HG03108 (cell line): ENCODE data around the gene RSPH9.

Experiments
- ATAC-seq: cut with Tn5 transposase; IDR thresholded peaks from one replicate; pipeline ENCODE4 v1.9.1; 2021; ENCODE audit warnings: moderate library complexity; ENCODE audit not compliant: unreplicated experiment

RSPH9 gene

GRCh38 chr6:43707767-43708166, 62.9 kb downstream of the RSPH9 start:
- no peak for ATAC-seq

DNA sequence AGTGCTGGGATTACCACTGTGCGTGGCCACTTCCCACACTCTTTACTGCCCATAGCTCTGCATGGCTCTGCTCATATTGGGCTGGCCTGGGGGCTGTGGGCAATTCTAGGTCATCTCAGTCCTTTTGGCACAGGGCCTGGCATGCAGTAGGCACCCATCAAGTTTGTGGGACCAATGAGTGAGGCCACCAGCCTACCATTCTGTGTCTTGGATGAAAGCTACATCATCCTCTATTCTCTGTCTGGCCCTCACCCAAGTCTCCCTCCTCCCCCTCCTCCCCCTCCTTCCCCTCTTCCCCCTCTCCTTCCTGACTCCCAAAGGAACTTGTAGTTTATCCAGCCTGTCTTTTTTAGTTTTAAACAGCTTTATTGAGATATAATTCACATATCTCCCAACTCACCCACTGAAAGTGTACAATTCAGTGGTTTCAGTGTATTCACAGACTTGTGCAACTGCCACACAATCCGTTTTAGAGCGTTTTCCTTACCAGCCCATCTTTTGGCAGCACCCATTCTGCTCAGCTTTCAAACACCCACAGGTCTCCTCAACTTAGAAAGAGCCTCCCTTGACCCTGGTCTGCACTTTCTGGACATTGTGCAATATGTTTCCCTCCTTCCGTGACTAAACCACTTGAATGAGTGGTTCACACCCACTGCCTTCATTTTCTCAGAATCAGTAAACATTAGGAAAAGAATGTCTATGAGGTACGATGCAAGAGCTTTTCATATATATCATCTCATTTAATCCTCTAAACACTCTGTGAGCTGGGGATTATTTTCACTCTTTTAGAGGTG, 64.2 kb downstream of the RSPH9 start:
- no peak for ATAC-seq

GRCh38 chr6:43709654-43710303, 64.9 kb downstream of the RSPH9 start:
- ATAC-seq = no peak

DNA sequence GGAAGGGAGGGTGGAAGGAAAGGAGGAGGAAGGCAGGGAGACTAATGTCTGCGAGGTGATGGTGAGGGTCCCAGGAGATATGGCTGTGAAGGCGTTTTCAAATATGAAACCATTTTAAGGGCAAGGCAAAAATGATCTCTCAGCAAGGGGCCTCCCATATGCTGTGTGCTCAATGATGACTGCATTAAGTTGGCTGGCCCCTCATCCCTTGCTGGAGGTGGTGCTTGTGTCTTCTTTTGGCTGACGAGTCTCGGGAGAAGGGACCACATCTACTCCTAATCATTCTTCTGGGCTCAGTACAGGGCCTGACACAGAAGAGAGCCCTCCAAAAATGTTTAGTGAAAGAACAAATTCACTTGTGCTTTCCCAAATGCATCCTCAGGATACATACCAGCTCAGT, 65.7 kb downstream of the RSPH9 start:
- ATAC-seq = no peak

DNA sequence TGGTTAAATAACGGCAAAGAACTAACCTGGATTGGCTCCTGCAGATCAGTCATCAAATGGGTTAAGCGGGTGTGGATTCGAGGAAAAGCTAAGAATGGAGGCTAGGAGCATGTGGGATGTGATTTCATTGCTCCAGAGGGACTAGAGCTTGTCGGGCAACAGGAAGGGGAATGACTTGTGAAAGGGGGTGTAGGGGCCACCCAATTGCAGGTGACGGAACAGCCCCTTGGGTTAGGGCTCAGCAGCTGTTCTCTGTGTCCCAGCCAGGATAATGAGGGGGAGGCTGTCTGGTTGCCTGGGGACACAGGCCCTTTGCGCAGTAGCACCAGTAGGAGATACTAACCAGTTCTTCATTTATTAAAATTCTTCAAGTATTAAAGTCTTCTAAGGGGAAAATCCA, 67.7 kb downstream of the RSPH9 start:
- ATAC-seq = no peak

- no peak for ATAC-seq
These were observed 68.9 kb downstream of the RSPH9 start for GRCh38 chr6:43713643-43714310.

DNA sequence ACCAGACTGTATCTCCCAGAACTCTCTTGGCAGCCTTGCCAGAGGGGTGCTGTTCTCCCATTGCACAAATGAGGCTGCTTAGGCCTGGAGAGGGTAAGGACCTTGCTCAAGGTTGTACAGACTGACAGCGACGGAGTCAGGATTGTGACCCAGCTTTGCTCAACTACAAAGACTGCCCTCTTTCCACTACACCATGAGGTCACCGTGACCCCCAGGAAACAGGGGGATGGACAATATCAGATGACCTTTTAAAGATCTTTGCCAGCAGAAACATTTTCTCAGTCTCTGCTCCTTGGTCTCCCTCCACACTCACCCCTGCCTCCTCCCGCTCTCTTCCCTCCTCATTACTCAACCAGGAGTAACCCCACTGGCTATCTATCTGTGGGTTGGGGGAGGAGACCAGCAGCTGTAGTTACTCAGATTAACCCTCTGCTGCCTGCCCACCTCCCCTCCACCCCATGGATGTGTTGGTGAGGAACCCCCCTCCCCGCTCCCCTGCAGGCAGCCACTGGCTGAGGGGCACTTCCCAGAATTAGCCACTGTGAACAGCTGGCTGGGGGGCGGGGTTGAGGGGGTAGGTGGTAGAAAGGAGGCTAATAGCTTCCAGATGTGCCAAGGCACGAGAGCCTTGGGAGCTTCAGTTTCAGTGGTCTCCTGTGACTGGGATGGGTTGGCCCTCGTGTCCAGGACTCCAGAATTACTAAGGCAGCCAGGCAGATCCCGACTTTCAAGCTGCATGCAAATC, 69.6 kb downstream of the RSPH9 start:
- ATAC-seq = peak; percentile 19

- peak; percentile 84 for ATAC-seq
These were observed 70.4 kb downstream of the RSPH9 start for GRCh38 chr6:43715056-43715788.

DNA sequence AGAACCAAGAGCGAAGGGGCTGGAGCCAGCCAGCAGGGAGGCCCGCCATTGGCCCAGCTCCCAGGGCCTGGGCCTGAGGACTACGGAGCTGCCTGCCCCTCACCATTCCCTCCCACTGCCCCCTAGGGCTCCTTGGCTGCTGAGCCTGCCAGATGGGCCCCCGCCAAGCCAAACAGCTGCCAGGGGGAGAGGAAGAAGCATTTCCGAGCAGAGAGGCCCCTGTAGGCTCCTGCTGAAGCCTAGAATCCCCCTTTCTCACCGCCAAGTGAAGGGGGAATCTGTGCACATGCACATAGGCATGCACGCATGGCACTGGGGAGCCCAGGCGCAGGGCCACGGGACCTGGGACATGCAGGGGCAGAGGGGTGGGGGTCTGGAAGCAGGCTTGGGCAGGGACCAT, 71.3 kb downstream of the RSPH9 start:
- ATAC-seq = no peak

- no peak for ATAC-seq
These were observed 72.6 kb downstream of the RSPH9 start for GRCh38 chr6:43717389-43717788.

GRCh38 chr6:43717822-43718221, 73.0 kb downstream of the RSPH9 start:
- ATAC-seq = no peak

DNA sequence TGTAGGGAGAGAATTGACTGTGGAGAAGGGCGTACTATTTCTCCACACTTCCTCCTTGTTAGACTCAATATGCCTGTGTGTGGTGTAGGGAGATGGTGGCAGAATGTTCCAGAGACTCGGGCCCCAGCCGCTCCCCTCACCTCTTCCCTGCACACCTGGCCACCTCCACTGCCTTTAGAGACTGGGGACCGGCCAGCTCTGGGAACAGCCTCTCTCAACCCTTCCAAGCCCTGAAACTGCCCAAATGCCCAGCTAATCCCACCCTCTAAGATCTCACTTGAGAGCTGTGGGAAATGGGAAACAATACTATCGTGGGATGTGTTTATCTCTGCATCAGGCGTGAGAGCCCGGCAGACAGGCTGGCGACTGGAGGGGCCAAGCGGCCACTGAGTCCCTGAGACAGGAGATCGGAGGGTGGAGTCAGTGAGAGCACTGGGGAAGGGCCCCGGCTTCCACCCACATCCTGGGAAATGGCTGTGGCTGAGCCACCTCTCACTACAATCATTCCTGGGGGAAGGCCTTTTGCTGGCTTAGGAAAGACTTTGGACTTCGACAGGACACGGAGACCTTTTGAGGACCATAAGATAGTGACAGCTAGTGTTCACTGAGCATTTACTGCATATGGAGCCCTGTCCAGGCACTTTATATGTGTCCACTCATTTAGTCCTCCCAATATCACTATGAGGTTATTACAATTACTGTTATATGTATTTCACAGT, 73.7 kb downstream of the RSPH9 start:
- no peak for ATAC-seq

DNA sequence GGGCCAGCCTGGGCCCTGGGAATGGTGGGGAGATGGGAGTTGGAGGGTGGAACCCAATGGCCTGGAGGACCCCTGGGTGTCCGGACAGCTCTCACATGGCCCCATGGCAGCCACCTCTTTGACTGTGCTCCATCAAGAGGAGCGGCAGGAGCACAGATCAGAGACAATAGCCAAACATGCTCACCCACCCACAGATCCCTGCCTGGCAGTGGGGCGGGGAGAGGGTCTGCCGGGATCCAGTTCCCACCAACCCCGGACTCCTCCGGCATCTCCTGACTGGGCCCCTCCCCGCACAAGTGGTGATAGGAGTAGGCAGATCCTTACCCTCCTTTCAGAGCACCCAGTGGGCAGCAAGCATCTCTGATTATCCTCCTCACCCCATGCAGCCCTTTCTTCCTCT, 74.7 kb downstream of the RSPH9 start:
- ATAC-seq = no peak

DNA sequence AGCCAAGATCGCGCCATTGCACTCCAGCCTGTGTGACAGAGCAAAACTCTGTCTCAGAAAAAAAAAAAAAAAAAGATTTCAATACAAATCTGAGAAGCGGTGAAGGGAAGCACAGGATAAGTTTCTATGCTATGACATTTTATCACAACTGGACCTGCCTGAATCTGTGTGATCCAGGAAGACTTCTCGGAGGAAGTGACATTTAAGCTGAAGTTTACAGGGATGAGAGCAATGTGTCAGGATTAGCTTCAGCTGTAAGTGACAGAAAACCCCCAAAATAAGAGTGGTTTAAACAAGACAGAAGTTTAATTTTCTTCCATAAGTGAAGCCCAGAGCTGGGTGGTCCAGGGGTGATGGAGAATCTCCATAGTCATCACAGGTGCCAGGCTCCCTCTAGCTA, 76.2 kb downstream of the RSPH9 start:
- no peak for ATAC-seq
